NCI-H2227 (cell line): Measurements from ENCODE around the gene GPC5.

Experiments used
- DNase-seq: peaks from one replicate; lab custom pipeline; 2025; ENCODE audit not compliant: unreplicated experiment; lab: John Stamatoyannopoulos, UW

GPC5 gene

GRCh38 chr13:91948736-91949135, 550.3 kb downstream of the GPC5 start:
- no peak for DNase-seq

- no peak for DNase-seq
These were observed 552.4 kb downstream of the GPC5 start for GRCh38 chr13:91950803-91951202.

DNA sequence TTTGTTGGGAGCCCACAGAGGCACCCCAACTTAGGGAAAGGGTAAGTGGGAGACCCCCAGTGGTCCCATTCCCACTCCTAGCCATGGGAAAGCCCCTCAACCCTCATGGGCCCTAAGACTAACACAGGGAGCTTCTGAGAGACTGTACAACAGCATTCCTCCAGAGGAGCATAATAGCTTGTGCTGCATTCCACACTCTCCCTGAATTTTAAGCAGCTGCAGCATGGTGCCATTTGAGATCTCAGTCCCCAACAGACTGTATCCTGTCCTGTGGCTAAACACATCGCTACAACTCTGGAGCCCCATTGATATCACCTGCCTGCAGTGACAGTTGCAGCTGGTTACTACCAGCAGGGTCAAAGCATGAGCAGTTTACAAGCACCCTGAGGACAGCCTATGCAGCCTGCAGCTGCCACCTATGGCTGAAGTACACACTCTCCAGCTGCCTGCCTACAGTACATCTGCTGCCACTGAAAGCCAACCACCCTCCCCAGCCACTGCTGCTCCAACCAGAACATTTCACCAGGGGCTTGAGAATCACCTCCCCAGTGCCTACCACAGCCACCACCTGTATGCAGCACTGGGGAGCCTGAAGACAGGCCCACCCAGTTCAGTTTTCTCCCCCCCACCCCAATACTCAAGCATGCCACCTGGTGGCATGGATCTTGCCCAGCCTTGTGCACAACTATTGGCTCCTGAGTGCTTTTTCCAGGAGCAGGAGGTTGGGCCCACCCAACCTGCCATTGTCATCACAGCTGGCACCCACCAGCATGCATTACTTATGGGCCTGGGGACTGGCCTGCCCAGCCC, 557.3 kb downstream of the GPC5 start:
- no peak for DNase-seq

GRCh38 chr13:91960947-91961346, 562.5 kb downstream of the GPC5 start:
- DNase-seq, result no peak

GRCh38 chr13:91962946-91963345, 564.5 kb downstream of the GPC5 start:
- no peak for DNase-seq

- DNase-seq, result no peak
These were observed 567.1 kb downstream of the GPC5 start for GRCh38 chr13:91965511-91965910.

DNA sequence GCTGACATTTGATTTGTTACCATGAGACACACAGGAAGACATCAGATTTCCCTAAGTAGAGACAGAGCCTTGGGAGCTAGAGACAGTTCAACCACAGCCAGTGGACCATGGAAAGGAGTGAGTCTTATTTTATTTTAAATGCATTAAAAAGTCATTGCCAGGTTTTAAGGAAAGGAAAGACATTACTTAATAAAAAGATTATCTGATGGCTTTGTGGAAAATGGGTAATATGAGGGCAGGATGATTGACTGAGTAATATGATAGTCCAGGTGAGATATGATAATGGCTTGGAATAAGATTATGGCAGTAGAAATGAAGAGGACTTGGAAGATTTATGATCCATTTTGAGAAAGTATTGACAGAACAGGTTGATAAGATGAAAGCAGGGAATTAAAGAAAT, 580.1 kb downstream of the GPC5 start:
- no peak for DNase-seq

GRCh38 chr13:91986761-91987483, 588.5 kb downstream of the GPC5 start:
- no peak for DNase-seq

DNA sequence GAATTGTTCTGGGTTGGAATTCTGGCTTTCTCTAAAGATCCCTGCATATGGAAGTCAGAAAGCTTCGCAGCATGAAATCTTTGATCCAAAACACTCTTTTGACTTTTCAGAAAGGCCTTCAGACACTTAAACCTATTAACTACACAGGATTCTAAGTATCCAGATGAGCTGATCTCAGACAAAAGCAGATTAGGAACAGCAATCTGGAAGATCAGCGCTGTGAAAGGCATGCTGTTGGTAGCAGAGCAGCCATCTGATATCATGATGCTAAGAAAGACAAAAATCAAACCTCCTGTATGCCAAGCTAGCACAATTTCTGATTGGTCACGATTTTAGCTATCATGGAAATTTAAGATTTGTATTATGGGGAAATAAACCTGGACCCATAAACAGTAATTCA, 589.9 kb downstream of the GPC5 start:
- DNase-seq, result no peak

GRCh38 chr13:92012787-92013186, 614.4 kb downstream of the GPC5 start:
- no peak for DNase-seq

DNA sequence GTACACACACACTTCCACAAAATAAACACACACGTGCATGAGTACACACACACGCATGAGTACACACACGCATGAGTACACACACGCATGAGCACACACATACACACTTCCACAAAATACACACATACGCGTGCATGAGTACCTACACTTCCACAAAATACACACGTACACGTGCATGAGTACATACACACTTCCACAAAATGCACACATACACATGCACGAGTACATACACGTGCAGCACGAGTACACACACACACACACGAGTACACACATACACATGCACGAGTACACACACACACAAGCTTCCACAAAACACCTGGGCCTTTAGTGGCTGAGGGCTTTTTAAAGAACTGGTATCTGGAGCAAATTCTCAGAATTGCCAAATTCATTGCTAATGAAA, 619.3 kb downstream of the GPC5 start:
- no peak for DNase-seq

- DNase-seq, result no peak
These were observed 630.3 kb downstream of the GPC5 start for GRCh38 chr13:92028695-92029094.

- DNase-seq, result no peak
These were observed 631.2 kb downstream of the GPC5 start for GRCh38 chr13:92029641-92030040.

DNA sequence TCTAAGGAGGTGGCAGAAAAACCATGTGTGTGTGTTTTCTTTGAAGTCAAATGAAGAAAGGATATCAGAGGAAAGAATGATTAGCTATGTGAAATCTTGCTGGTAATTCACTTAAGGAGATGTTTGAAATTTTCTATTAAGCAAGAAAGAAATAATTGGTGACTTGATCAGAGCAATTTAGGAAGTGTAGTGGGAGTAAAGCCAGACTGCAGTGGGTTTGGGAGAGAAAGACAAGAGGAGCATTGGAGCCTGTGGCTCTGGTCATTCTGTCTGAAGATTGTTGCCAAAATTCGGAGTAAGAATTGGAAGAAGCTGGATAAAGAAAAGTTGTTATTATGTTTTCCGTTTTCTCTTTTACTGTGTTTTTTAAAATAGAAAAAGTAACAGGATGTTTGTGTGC, 640.5 kb downstream of the GPC5 start:
- no peak for DNase-seq

DNA sequence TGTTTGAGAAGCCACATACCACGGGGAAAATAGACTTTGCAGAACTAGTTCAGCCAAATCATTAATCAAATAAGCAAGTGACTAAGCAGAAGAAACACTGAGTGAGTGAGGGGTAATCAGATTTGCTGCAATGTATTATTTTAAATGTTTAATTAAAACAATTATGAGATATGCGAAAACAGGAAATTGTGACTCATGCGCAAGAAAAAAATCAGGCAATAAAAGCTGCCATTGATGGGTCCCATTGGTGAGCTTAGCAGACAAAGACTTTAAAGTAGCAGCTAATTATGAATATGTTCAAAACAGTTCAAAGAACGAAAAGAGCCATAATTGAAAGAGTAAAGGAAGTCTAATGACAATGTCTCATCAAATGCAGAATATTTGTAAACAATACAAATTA, 644.1 kb downstream of the GPC5 start:
- no peak for DNase-seq

DNA sequence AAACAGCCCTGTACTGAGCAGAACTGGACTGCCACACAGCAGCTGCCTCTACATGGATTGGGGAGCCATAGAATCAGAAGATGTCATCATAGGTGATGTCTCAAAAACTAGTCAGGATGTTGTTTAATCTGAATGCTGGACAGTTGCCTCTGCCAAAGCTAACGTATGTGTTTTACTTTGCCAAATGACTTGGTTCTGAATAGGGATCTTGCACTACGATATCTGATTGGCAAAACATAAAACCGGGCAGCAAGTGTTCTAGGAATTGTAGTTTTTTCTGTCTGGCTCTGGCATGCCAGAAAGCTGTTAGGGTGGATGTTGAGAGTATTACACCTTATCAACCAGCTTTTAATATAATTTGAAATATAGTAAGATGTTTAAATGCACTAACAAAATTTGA, 645.9 kb downstream of the GPC5 start:
- no peak for DNase-seq

GRCh38 chr13:92054389-92054788, 656.0 kb downstream of the GPC5 start:
- DNase-seq, result no peak

DNA sequence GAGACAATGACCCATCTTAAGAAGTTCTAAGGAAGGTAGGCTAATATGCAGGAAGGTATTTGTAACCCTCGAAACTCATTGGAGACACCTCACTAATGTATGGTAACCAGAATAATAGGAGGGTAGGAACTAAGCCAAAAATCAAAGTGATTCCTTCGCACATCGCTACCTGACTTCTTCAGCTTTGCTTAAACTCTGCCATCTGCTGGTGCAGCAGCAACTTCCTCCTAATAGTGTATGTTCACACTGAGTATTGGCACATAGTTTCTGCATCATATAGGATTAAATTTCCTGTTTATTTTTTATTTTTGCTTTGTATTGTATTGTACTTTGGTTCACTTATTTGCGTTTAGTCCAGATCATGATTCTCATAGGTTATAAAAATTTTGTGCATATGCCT, 676.2 kb downstream of the GPC5 start:
- no peak for DNase-seq

GRCh38 chr13:92097337-92097903, 699.0 kb downstream of the GPC5 start:
- DNase-seq, result no peak

DNA sequence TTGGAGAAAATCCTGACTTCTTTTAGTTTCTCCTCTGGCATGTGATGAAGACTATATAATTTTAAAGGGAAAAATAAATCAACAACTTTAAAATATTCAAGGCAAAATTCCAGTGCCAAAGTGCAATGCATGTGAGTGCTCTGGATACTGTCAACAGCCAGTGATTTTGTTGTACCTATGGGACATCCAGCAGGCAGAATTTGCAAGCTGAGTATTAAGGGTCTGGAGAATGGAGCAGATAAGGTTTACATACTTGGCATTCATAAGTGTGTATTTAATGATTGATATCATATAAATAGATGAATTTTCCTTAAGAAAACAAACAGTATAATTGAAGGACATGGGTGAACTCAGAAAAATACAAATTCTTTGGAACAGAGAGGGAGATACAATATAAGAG, 703.4 kb downstream of the GPC5 start:
- no peak for DNase-seq

DNA sequence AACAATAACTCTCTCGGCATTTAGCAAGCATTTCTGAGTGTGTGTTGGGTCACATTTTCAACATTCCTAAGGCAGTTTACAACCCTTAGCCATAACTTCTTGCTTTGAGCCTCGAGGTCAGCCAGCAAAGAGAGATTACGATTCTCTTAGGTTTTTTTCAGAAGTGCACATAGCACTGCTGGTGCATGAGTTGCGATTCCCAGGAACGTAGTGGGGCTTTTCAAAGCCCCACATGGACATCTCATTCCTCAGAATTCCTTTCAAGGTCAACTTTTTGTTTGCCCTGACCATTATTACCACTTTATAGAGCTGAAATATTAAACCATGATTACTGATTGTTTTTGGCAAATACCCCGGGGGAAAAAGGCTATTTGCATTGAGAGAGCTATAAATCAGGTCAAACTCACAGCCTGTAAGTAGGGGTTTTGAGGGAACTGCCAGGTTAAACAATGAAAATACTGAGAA, 705.3 kb downstream of the GPC5 start:
- DNase-seq, result no peak

GRCh38 chr13:92122186-92122853, 723.9 kb downstream of the GPC5 start:
- no peak for DNase-seq
